ENCODE measurements around the gene RBAK.
"Not testable (repeated sequence)": the region's sequence is repeated elsewhere in the genome, so short reads cannot be mapped to it uniquely, and the experiment has no call there.

GRCh38 chr7:5051731-5052130, 6.1 kb downstream of the RBAK start:
- TF ChIP-seq, protein P1, sequence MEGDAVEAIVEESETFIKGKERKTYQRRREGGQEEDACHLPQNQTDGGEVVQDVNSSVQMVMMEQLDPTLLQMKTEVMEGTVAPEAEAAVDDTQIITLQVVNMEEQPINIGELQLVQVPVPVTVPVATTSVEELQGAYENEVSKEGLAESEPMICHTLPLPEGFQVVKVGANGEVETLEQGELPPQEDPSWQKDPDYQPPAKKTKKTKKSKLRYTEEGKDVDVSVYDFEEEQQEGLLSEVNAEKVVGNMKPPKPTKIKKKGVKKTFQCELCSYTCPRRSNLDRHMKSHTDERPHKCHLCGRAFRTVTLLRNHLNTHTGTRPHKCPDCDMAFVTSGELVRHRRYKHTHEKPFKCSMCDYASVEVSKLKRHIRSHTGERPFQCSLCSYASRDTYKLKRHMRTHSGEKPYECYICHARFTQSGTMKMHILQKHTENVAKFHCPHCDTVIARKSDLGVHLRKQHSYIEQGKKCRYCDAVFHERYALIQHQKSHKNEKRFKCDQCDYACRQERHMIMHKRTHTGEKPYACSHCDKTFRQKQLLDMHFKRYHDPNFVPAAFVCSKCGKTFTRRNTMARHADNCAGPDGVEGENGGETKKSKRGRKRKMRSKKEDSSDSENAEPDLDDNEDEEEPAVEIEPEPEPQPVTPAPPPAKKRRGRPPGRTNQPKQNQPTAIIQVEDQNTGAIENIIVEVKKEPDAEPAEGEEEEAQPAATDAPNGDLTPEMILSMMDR (IDR thresholded peaks at IDR 0.05) = not testable (repeated sequence)
- not testable (repeated sequence) for TF ChIP-seq POLR2A (IDR thresholded peaks at IDR 0.05)
